HEK293T (cell line): ENCODE results near the gene IFNA6.

Experiments used
- ARNT ChIP-seq: fragments of 450-650 bp; IDR thresholded peaks from 2 replicates; pipeline ENCODE4 v1.6.1; 2017; ENCODE audit warnings: mild to moderate bottlenecking
- BHLHE40 ChIP-seq: fragments of 450-650 bp; IDR thresholded peaks from 2 replicates; pipeline ENCODE4 v1.6.1; 2016; ENCODE audit warnings: mild to moderate bottlenecking, moderate library complexity, borderline replicate concordance
- ELF4 ChIP-seq: fragments of 450-650 bp; IDR thresholded peaks from 2 replicates; pipeline ENCODE4 v1.6.1; 2017; ENCODE audit warnings: antibody characterized with exemption
- FOXA1 ChIP-seq: fragments of 450-650 bp; IDR thresholded peaks from 2 replicates; pipeline ENCODE4 v1.6.1; 2016; ENCODE audit warnings: mild to moderate bottlenecking
- FOXK2 ChIP-seq: fragments of 450-650 bp; IDR thresholded peaks from 2 replicates; pipeline ENCODE4 v1.6.1; 2016; ENCODE audit warnings: mild to moderate bottlenecking
- FOXM1 ChIP-seq: fragments of 450-650 bp; IDR thresholded peaks from 2 replicates; pipeline ENCODE4 v1.6.1; 2017; ENCODE audit warnings: mild to moderate bottlenecking, borderline replicate concordance
- L3MBTL2 ChIP-seq: fragments of 450-650 bp; conservative IDR thresholded peaks from 2 replicates; pipeline ENCODE4 v1.6.1; 2016; ENCODE audit warnings: mild to moderate bottlenecking
- SUZ12 ChIP-seq: fragments of 450-650 bp; IDR thresholded peaks from 2 replicates; pipeline ENCODE4 v1.6.1; 2016; ENCODE audit warnings: mild to moderate bottlenecking
- TARDBP ChIP-seq: fragments of 450-650 bp; IDR thresholded peaks from 2 replicates; pipeline ENCODE4 v1.6.1; 2016
- ZNF384 ChIP-seq: fragments of 450-650 bp; IDR thresholded peaks from 2 replicates; pipeline ENCODE4 v1.6.1; 2016

DNA sequence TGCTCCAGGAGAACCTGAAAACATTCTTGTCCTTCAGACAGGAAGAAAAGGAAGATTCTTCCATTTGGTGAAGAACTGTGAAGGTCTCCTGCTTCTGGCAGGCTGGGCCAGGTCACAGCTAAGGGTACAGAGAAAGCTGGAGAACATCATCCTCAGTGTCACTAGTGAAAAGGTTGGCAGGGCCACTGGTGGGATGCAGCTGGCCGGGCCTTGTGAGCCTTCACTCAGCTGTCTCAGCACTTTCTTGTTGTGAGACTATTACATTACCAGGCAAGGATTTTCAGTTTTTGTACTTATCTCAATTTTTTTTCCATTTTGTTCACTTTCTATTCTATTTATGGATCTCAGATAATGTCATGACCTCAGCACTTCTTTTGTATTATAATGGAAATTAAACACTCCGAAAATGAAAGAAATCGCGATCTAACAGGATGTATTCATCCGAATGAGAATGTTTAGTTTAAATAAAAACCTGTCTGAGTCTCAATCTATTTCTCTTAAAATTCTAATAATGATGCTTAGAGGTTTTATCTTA, 48.3 kb upstream of the IFNA6 start:
- TF ChIP-seq FOXA1 = no peak
- TF ChIP-seq SUZ12 = no peak
- no peak for TF ChIP-seq FOXK2
- no peak for TF ChIP-seq ARNT
- TF ChIP-seq FOXM1 = no peak
- TF ChIP-seq BHLHE40 = no peak
- TF ChIP-seq TARDBP = no peak
- TF ChIP-seq ELF4 = no peak
- TF ChIP-seq ZNF384 = no peak
- no peak for TF ChIP-seq L3MBTL2
